WTC11 (cell line): ENCODE data around the gene POTED. TPM values are rescaled to one million over a fixed set of nuclear protein-coding genes. Genes with fewer than 3 reads are reported as not detected.
"Not testable (repeated sequence)": the region's sequence is repeated elsewhere in the genome, so short reads cannot be mapped to it uniquely, and the experiment has no call there.

ENCODE experiments used
- ATAC-seq: fragments of 200-7000 bp; cut with Tn5 transposase; 2 replicates; pipeline ENCODE4 v1.10.0; 2021; ENCODE audit warnings: mild to moderate bottlenecking, moderate library complexity
- Bru-seq: library from RNA; stranded (reverse); fragments of 400-500 nt; gene quantifications from one replicate; lab custom pipeline; 2021; lab: Mats Ljungman, UMichigan
- CTCF ChIA-PET: fragments of 300-600 bp; sonication (Branson Sonifier 250); formaldehyde crosslinking; loops from one replicate; lab custom pipeline; 2021; ENCODE audit warnings: antibody characterized with exemption; lab: Charles Lee
- POLR2A ChIA-PET: fragments of 350-600 bp; sonication (Branson Sonifier 250); formaldehyde crosslinking; loops from one replicate; lab custom pipeline; 2021; ENCODE audit warnings: antibody characterized with exemption; lab: Charles Lee
- DNase-seq: peaks from one replicate; pipeline ENCODE4 v3.0.0; 2021; ENCODE audit warnings: low spot score
- H3K27ac Mint-ChIP-seq: 2 replicates; pipeline ENCODE4 v1.8.0; 2021; ENCODE audit warnings: mixed read lengths
- H3K27me3 Mint-ChIP-seq: 2 replicates; pipeline ENCODE4 v1.8.0; 2021; ENCODE audit warnings: low read depth, mild to moderate bottlenecking, moderate library complexity, mixed read lengths
- H3K36me3 Mint-ChIP-seq: 2 replicates; pipeline ENCODE4 v1.8.0; 2021; ENCODE audit warnings: mixed read lengths
- H3K4me1 Mint-ChIP-seq: 2 replicates; pipeline ENCODE4 v1.8.0; 2022; ENCODE audit warnings: mixed read lengths
- H3K4me3 Mint-ChIP-seq: 2 replicates; pipeline ENCODE4 v1.8.0; 2021; ENCODE audit warnings: mild to moderate bottlenecking, moderate library complexity, mixed read lengths
- H3K9me3 Mint-ChIP-seq: 2 replicates; pipeline ENCODE4 v1.8.0; 2021; ENCODE audit warnings: mixed read lengths
- long read RNA-seq, 3 experiments: library from RNA in 1 of 3; library from capped mRNA in 1 of 3; library from polyadenylated mRNA in 1 of 3; unstranded in 2 of 3; stranded (forward) in 1 of 3; transcript quantifications; one replicate each; pipeline ENCODE4 v2.0.0, GENCODE V29; 2021
- microRNA-seq: library from miRNA; unstranded; fragments of <30 nt; microRNA quantifications from one replicate; pipeline ENCODE4 v1.2.0, GENCODE V29; 2022; ENCODE audit warnings: borderline number of aligned reads
- total RNA-seq: library from RNA; stranded (reverse); gene quantifications from 3 replicates; pipeline ENCODE4 v1.2.3, GENCODE V29; 2021

Gene POTED
- total RNA-seq (not detected in 3 replicates), Bru-seq, nascent RNA (not detected)
- long read RNA-seq, experiment 1, result 0 reads
- long read RNA-seq, experiment 2, result 0 reads
- long read RNA-seq, experiment 3, result 0 reads

DNA sequence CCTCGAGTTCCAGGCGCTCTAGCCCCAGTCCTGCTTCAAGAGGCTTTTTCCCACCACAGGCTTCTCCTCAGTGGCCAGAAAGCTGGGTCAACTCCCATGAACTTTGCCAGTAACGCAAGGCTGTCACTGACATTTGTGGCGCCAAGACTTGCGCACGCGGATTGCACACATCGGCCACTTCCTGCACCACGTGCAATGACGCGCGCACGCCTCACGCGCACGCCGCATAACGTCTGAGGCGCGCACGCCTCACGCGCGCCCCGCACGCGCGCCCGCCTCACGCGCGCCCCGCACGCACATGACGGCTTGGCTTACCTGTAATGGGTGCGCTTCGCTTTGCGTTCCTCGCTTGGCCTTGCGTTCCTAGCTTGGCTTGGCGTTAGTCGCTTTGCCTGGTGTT lies at the start of gene POTED:
POTED (plus strand) TSS at position 301 of the 400 bp plus-strand sequence. CDS start 452 bp downstream, outside the sequence.
- H3K36me3 Mint-ChIP-seq, H3K4me3 Mint-ChIP-seq, CTCF ChIA-PET, H3K27me3 Mint-ChIP-seq, H3K4me1 Mint-ChIP-seq, ATAC-seq, DNase-seq, H3K27ac Mint-ChIP-seq, POLR2A ChIA-PET, H3K9me3 Mint-ChIP-seq: not testable (repeated sequence)

GRCh38 chr21:13650101-13650500 lies 40.5 kb downstream of the POTED start:
- DNase-seq, H3K27ac Mint-ChIP-seq, POLR2A ChIA-PET, H3K36me3 Mint-ChIP-seq, CTCF ChIA-PET, H3K27me3 Mint-ChIP-seq, H3K4me1 Mint-ChIP-seq, ATAC-seq, H3K4me3 Mint-ChIP-seq, H3K9me3 Mint-ChIP-seq: not testable (repeated sequence)

- H3K4me3 Mint-ChIP-seq, POLR2A ChIA-PET, CTCF ChIA-PET, H3K36me3 Mint-ChIP-seq, H3K27ac Mint-ChIP-seq, DNase-seq, ATAC-seq, H3K27me3 Mint-ChIP-seq, H3K9me3 Mint-ChIP-seq, H3K4me1 Mint-ChIP-seq: not testable (repeated sequence)
These were observed 42.2 kb downstream of the POTED start for GRCh38 chr21:13651746-13652145.

Small RNA genes within 50 kb of the gene (microRNA-seq; reads per million reads assigned to microRNA genes)
- not detected for gene MIR3118-1
